AG08395 (cell line): ENCODE results near the gene CNOT11.
A peak's percentile ranks its signal among the peaks of the same experiment; 100 is the strongest.

Experiments used
- DNase-seq: peaks from one replicate; pipeline ENCODE4 v3.0.0; 2012; ENCODE audit warnings: mixed read lengths, low spot score

CNOT11 gene

GRCh38 chr2:101278925-101279324 is 26.2 kb downstream of the CNOT11 start:
- DNase-seq = no peak

- no peak for DNase-seq
These were observed 28.8 kb downstream of the CNOT11 start for GRCh38 chr2:101281482-101281881.

GRCh38 chr2:101282980-101283379 is 30.3 kb downstream of the CNOT11 start:
- DNase-seq = no peak

GRCh38 chr2:101286684-101287083 is 34.0 kb downstream of the CNOT11 start:
- DNase-seq = no peak

- DNase-seq = no peak
These were observed 34.6 kb downstream of the CNOT11 start for GRCh38 chr2:101287303-101287702.

GRCh38 chr2:101290711-101291110 is 38.0 kb downstream of the CNOT11 start:
- DNase-seq = no peak

GRCh38 chr2:101291973-101292372 is 39.3 kb downstream of the CNOT11 start:
- DNase-seq = no peak

- no peak for DNase-seq
These were observed 40.9 kb downstream of the CNOT11 start for GRCh38 chr2:101293544-101293943.

GRCh38 chr2:101294861-101295260 is 42.2 kb downstream of the CNOT11 start:
- no peak for DNase-seq

- peak; percentile 14 for DNase-seq
These were observed 43.2 kb downstream of the CNOT11 start for GRCh38 chr2:101295895-101296294.

- DNase-seq = peak; percentile 37
These were observed 43.7 kb downstream of the CNOT11 start for GRCh38 chr2:101296371-101296770.

- DNase-seq = no peak
These were observed 44.7 kb downstream of the CNOT11 start for GRCh38 chr2:101297383-101297782.

GRCh38 chr2:101299604-101300003 is 46.9 kb downstream of the CNOT11 start:
- DNase-seq = no peak

- DNase-seq = no peak
These were observed 47.5 kb downstream of the CNOT11 start for GRCh38 chr2:101300164-101300563.

- no peak for DNase-seq
These were observed 48.1 kb downstream of the CNOT11 start for GRCh38 chr2:101300836-101301235.

GRCh38 chr2:101302016-101302415 is 49.3 kb downstream of the CNOT11 start:
- DNase-seq = no peak

GRCh38 chr2:101303688-101304087 is 51.0 kb downstream of the CNOT11 start:
- DNase-seq = no peak

- DNase-seq = no peak
These were observed 52.3 kb downstream of the CNOT11 start for GRCh38 chr2:101305035-101305434.

GRCh38 chr2:101305492-101306078 is 52.9 kb downstream of the CNOT11 start:
- DNase-seq = peak; percentile 62

- peak; percentile 6 for DNase-seq
These were observed 53.7 kb downstream of the CNOT11 start for GRCh38 chr2:101306410-101306809.

GRCh38 chr2:101307503-101307902 is 54.8 kb downstream of the CNOT11 start:
- no peak for DNase-seq

- DNase-seq = peak; percentile 15
These were observed 55.3 kb downstream of the CNOT11 start for GRCh38 chr2:101307950-101308431.

- peak; percentile 100 for DNase-seq
These were observed 55.9 kb downstream of the CNOT11 start, which contains the start of gene RNF149 for GRCh38 chr2:101308432-101309210. Gene RNF149, minus strand, starts transcription at chr2:101308701. Its CDS starts 113 bp downstream, at chr2:101308588.
